Bronchus fibroblast of lung (primary cell): Measurements from ENCODE around the gene NDUFB3. TPM values are rescaled to one million over a fixed set of nuclear protein-coding genes. Genes with fewer than 3 reads are reported as not detected.

ENCODE experiments used
- total RNA-seq: library from RNA; depleted of rRNA; stranded (reverse); fragments of >200 nt; gene quantifications from 2 replicates; pipeline ENCODE4 v1.2.3, GENCODE V29; 2015

Gene NDUFB3
- 85.3 and 100 TPM in 2 replicates for total RNA-seq

GRCh38 chr2:201071479-201072200 is at the start of gene NDUFB3, which contains the start of gene HYCC2:
Gene NDUFB3, plus strand, starts transcription at chr2:201072001. Its CDS starts 6,882 bp downstream, at chr2:201078883.
Gene HYCC2, minus strand, starts transcription at chr2:201071671. Its CDS starts 47,662 bp downstream, at chr2:201024009.

DNA sequence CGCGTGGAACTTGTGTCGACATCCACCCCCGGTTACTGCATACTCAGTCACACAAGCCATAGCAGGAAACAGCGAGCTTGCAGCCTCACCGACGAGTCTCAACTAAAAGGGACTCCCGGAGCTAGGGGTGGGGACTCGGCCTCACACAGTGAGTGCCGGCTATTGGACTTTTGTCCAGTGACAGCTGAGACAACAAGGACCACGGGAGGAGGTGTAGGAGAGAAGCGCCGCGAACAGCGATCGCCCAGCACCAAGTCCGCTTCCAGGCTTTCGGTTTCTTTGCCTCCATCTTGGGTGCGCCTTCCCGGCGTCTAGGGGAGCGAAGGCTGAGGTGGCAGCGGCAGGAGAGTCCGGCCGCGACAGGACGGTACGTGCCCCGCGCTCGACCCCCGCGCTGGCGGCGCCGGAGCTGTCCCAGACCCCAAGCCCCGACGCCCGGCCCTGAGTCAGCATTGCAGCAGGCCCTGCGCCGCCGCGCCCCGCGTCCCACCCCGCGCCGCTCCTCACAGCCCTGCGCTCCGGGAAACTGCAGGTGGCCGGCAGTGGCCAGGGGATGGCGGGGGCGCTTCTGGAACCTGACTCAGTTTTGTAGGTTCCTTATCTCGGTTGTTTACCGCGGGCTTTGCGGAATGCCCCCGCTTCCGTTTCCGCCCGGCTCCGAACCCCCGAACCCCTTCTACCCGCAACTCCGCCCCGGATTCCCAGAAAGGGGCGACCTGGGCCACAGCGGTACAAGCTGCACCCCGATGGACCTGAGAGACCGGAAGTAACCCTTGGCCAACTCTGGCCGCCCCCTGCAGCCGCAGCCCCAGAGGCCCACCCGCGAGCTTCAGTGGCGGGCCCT is 44.5 kb downstream of the NDUFB3 start, which contains the start of gene CFLAR:
Gene CFLAR, plus strand, starts transcription at position 50 of the 844 bp plus-strand sequence. CDS start 13,702 bp downstream, outside the sequence.

Other genes with a start within 250 kb of the NDUFB3 start
- gene CLK1, start 207.3 kb upstream of the NDUFB3 start, total RNA-seq, result 22.5 and 24.5 TPM in 2 replicates
- 44.2 and 55.6 TPM in 2 replicates for gene PPIL3, start 182.9 kb upstream of the NDUFB3 start, total RNA-seq
- gene NIF3L1, start 182.6 kb upstream of the NDUFB3 start, total RNA-seq, result 25.7 and 33.6 TPM in 2 replicates
- gene ORC2, start 108.3 kb upstream of the NDUFB3 start, total RNA-seq, result 10.4 and 12.4 TPM in 2 replicates
- 1.8 and 3.0 TPM in 2 replicates for gene HYCC2, start 330 bp upstream of the NDUFB3 start, total RNA-seq
- 19.5 and 24.7 TPM in 2 replicates for gene CFLAR, start 44.2 kb downstream of the NDUFB3 start, total RNA-seq
- gene CASP10, start 111.1 kb downstream of the NDUFB3 start, total RNA-seq, result 1.3 and 1.5 TPM in 2 replicates
- 16.8 and 18.3 TPM in 2 replicates for gene CASP8, start 188.5 kb downstream of the NDUFB3 start, total RNA-seq